Neural cell (in vitro differentiated cells): Measurements from ENCODE around the gene MAMLD1.

ENCODE experiments used
- EP300 ChIP-seq: fragments of 450-650 bp; conservative IDR thresholded peaks from 2 replicates; pipeline ENCODE4 v1.6.1; 2014; ENCODE audit warnings: antibody characterized with exemption, mild to moderate bottlenecking, moderate library complexity; ENCODE audit not compliant: poor library complexity, severe bottlenecking
- EZH2 ChIP-seq: fragments of 200-600, 300-800 bp; shearing (Covaris generic), sonication (generic); IDR thresholded peaks from 2 replicates; pipeline ENCODE4 v1.6.1; 2014; ENCODE audit warnings: antibody characterized with exemption, low read length, borderline replicate concordance, mild to moderate bottlenecking; ENCODE audit not compliant: insufficient read depth, poor library complexity, severe bottlenecking
- MXI1 ChIP-seq: fragments of 450-650 bp; conservative IDR thresholded peaks from 2 replicates; pipeline ENCODE4 v1.6.1; 2014; ENCODE audit warnings: antibody characterized with exemption, mild to moderate bottlenecking; ENCODE audit not compliant: poor library complexity, severe bottlenecking
- POLR2AphosphoS5 ChIP-seq: IDR thresholded peaks from 2 replicates; pipeline ENCODE4 v1.6.1; 2012
- RAD21 ChIP-seq: fragments of 450-650 bp; conservative IDR thresholded peaks from 2 replicates; pipeline ENCODE4 v1.6.1; 2014; ENCODE audit warnings: antibody characterized with exemption, mild to moderate bottlenecking, moderate library complexity
- TF ChIP-seq, protein P1 (sequence below): fragments of 450-650 bp; IDR thresholded peaks from 2 replicates; pipeline ENCODE4 v1.5.1; 2014; ENCODE audit warnings: antibody characterized with exemption, mild to moderate bottlenecking, moderate library complexity; ENCODE audit not compliant: poor library complexity, severe bottlenecking

DNA sequence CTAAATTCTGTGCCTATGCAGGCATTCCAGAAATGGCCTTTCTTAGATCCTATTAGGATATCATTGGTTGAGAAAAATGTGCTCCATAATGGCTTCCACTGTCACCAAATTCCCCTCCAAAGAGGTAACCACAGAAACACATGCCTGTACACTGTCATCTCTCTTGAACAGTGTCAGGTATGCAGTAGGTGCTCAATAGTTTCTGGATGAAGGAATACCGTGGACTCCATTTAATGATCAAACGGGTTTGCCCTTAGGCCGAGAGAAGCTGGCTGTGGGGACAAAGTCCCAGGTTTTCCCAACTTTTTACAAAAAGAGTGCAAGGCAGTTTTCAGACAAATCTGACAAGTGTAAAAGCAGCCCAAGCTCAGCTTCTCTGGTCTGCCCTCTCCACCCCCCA, 188.8 kb downstream of the MAMLD1 start:
- TF ChIP-seq EP300 = no peak
- TF ChIP-seq, protein P1, sequence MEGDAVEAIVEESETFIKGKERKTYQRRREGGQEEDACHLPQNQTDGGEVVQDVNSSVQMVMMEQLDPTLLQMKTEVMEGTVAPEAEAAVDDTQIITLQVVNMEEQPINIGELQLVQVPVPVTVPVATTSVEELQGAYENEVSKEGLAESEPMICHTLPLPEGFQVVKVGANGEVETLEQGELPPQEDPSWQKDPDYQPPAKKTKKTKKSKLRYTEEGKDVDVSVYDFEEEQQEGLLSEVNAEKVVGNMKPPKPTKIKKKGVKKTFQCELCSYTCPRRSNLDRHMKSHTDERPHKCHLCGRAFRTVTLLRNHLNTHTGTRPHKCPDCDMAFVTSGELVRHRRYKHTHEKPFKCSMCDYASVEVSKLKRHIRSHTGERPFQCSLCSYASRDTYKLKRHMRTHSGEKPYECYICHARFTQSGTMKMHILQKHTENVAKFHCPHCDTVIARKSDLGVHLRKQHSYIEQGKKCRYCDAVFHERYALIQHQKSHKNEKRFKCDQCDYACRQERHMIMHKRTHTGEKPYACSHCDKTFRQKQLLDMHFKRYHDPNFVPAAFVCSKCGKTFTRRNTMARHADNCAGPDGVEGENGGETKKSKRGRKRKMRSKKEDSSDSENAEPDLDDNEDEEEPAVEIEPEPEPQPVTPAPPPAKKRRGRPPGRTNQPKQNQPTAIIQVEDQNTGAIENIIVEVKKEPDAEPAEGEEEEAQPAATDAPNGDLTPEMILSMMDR = no peak
- TF ChIP-seq EZH2 = no peak
- no peak for TF ChIP-seq RAD21
- TF ChIP-seq POLR2AphosphoS5 = no peak
- TF ChIP-seq MXI1 = no peak
